Measurements from ENCODE around the gene GRB10.

Gene GRB10

GRCh38 chr7:50641442-50642405, 141.0 kb downstream of the GRB10 start:
- Histone ChIP-seq H3K4me3 (ENCODE audit: low read length) (no peak overlapping the region), H3K36me3 (ENCODE audit: control insufficient read depth, low read depth, low read length) (no peaks in the 10 kb centered on the region), H3K9ac (ENCODE audit: low read length) (no peak overlapping the region), H3K9me3 (ENCODE audit: control insufficient read depth, low read depth, low read length) (no peaks in the 10 kb centered on the region), H3K27me3 (ENCODE audit: control insufficient read depth, insufficient read depth, low read length) (no peaks in the 10 kb centered on the region), H3K27ac (ENCODE audit: low read length) (no peak overlapping the region), H3K4me1 (ENCODE audit: control insufficient read depth, low read depth, low read length) (no peaks in the 10 kb centered on the region)

GRCh38 chr7:50640779-50641178, 141.9 kb downstream of the GRB10 start:
- no peak overlapping the region for H3K4me3 ChIP-seq (ENCODE audit: low read length)
- no peaks in the 10 kb centered on the region for H3K9me3 ChIP-seq (ENCODE audit: control insufficient read depth, low read depth, low read length)
- no peaks in the 10 kb centered on the region for H3K4me1 ChIP-seq (ENCODE audit: control insufficient read depth, low read depth, low read length)
- H3K27me3 ChIP-seq (ENCODE audit: control insufficient read depth, insufficient read depth, low read length): no peaks in the 10 kb centered on the region
- H3K27ac ChIP-seq (ENCODE audit: low read length): no peak overlapping the region
- no peak overlapping the region for H3K9ac ChIP-seq (ENCODE audit: low read length)
- no peaks in the 10 kb centered on the region for H3K36me3 ChIP-seq (ENCODE audit: control insufficient read depth, low read depth, low read length)

GRCh38 chr7:50640256-50640655, 142.4 kb downstream of the GRB10 start:
- Histone ChIP-seq H3K9ac (ENCODE audit: low read length) (no peak overlapping the region), H3K9me3 (ENCODE audit: control insufficient read depth, low read depth, low read length) (no peaks in the 10 kb centered on the region), H3K27ac (ENCODE audit: low read length) (no peak overlapping the region), H3K27me3 (ENCODE audit: control insufficient read depth, insufficient read depth, low read length) (no peaks in the 10 kb centered on the region), H3K36me3 (ENCODE audit: control insufficient read depth, low read depth, low read length) (no peaks in the 10 kb centered on the region), H3K4me1 (ENCODE audit: control insufficient read depth, low read depth, low read length) (no peaks in the 10 kb centered on the region), H3K4me3 (ENCODE audit: low read length) (no peak overlapping the region)

GRCh38 chr7:50637725-50638643, 144.7 kb downstream of the GRB10 start:
- no peaks in the 10 kb centered on the region for H3K27me3 ChIP-seq (ENCODE audit: control insufficient read depth, insufficient read depth, low read length)
- H3K36me3 ChIP-seq (ENCODE audit: control insufficient read depth, low read depth, low read length): no peaks in the 10 kb centered on the region
- no peaks in the 10 kb centered on the region for H3K9me3 ChIP-seq (ENCODE audit: control insufficient read depth, low read depth, low read length)
- no peak overlapping the region for H3K27ac ChIP-seq (ENCODE audit: low read length)
- H3K9ac ChIP-seq (ENCODE audit: low read length): no peak overlapping the region
- peaks cover 4% of the 10 kb centered on the region for H3K4me1 ChIP-seq (ENCODE audit: control insufficient read depth, low read depth, low read length)
- H3K4me3 ChIP-seq (ENCODE audit: low read length): no peak overlapping the region

- Histone ChIP-seq H3K27ac (ENCODE audit: low read length) (no peak overlapping the region), H3K27me3 (ENCODE audit: control insufficient read depth, insufficient read depth, low read length) (no peaks in the 10 kb centered on the region), H3K9me3 (ENCODE audit: control insufficient read depth, low read depth, low read length) (no peaks in the 10 kb centered on the region), H3K4me1 (ENCODE audit: control insufficient read depth, low read depth, low read length) (peaks cover 14% of the 10 kb centered on the region), H3K4me3 (ENCODE audit: low read length) (no peak overlapping the region), H3K36me3 (ENCODE audit: control insufficient read depth, low read depth, low read length) (no peaks in the 10 kb centered on the region), H3K9ac (ENCODE audit: low read length) (no peak overlapping the region)
These were observed 148.3 kb downstream of the GRB10 start for GRCh38 chr7:50634378-50634777.

GRCh38 chr7:50633414-50633710, 149.3 kb downstream of the GRB10 start:
- no peaks in the 10 kb centered on the region for H3K27me3 ChIP-seq (ENCODE audit: control insufficient read depth, insufficient read depth, low read length)

GRCh38 chr7:50632561-50633413, 149.9 kb downstream of the GRB10 start:
- Histone ChIP-seq H3K4me3 (ENCODE audit: low read length) (no peak overlapping the region), H3K27ac (ENCODE audit: low read length) (peak overlapping the region; percentile 55), H3K36me3 (ENCODE audit: control insufficient read depth, low read depth, low read length) (no peaks in the 10 kb centered on the region), H3K4me1 (ENCODE audit: control insufficient read depth, low read depth, low read length) (peaks cover 18% of the 10 kb centered on the region), H3K9me3 (ENCODE audit: control insufficient read depth, low read depth, low read length) (no peaks in the 10 kb centered on the region), H3K9ac (ENCODE audit: low read length) (peak overlapping the region; percentile 31), H3K27me3 (ENCODE audit: control insufficient read depth, insufficient read depth, low read length) (no peaks in the 10 kb centered on the region)

More at GRCh38 chr7:50633414-50633710, 149.3 kb downstream of the GRB10 start:
- Histone ChIP-seq H3K27ac (ENCODE audit: low read length) (no peak overlapping the region), H3K9me3 (ENCODE audit: control insufficient read depth, low read depth, low read length) (no peaks in the 10 kb centered on the region), H3K9ac (ENCODE audit: low read length) (no peak overlapping the region), H3K36me3 (ENCODE audit: control insufficient read depth, low read depth, low read length) (no peaks in the 10 kb centered on the region), H3K4me3 (ENCODE audit: low read length) (no peak overlapping the region), H3K4me1 (ENCODE audit: control insufficient read depth, low read depth, low read length) (peaks cover 18% of the 10 kb centered on the region)

- no peaks in the 10 kb centered on the region for H3K36me3 ChIP-seq (ENCODE audit: control insufficient read depth, low read depth, low read length)
- no peak overlapping the region for H3K27ac ChIP-seq (ENCODE audit: low read length)
- H3K27me3 ChIP-seq (ENCODE audit: control insufficient read depth, insufficient read depth, low read length): no peaks in the 10 kb centered on the region
- H3K4me1 ChIP-seq (ENCODE audit: control insufficient read depth, low read depth, low read length): peaks cover 18% of the 10 kb centered on the region
- H3K9ac ChIP-seq (ENCODE audit: low read length): no peak overlapping the region
- no peak overlapping the region for H3K4me3 ChIP-seq (ENCODE audit: low read length)
- H3K9me3 ChIP-seq (ENCODE audit: control insufficient read depth, low read depth, low read length): no peaks in the 10 kb centered on the region
These were observed 151.1 kb downstream of the GRB10 start for GRCh38 chr7:50631639-50632038.

- Histone ChIP-seq H3K4me1 (ENCODE audit: control insufficient read depth, low read depth, low read length) (peaks cover 18% of the 10 kb centered on the region), H3K36me3 (ENCODE audit: control insufficient read depth, low read depth, low read length) (peaks cover 3% of the 10 kb centered on the region), H3K9ac (ENCODE audit: low read length) (no peak overlapping the region), H3K27me3 (ENCODE audit: control insufficient read depth, insufficient read depth, low read length) (no peaks in the 10 kb centered on the region), H3K9me3 (ENCODE audit: control insufficient read depth, low read depth, low read length) (no peaks in the 10 kb centered on the region), H3K4me3 (ENCODE audit: low read length) (no peak overlapping the region), H3K27ac (ENCODE audit: low read length) (no peak overlapping the region)
These were observed 151.6 kb downstream of the GRB10 start for GRCh38 chr7:50631100-50631499.

GRCh38 chr7:50629238-50629901, 153.3 kb downstream of the GRB10 start:
- Histone ChIP-seq H3K4me3 (ENCODE audit: low read length) (no peak overlapping the region), H3K36me3 (ENCODE audit: control insufficient read depth, low read depth, low read length) (peaks cover 5% of the 10 kb centered on the region), H3K27me3 (ENCODE audit: control insufficient read depth, insufficient read depth, low read length) (no peaks in the 10 kb centered on the region), H3K9ac (ENCODE audit: low read length) (no peak overlapping the region), H3K9me3 (ENCODE audit: control insufficient read depth, low read depth, low read length) (no peaks in the 10 kb centered on the region), H3K4me1 (ENCODE audit: control insufficient read depth, low read depth, low read length) (peaks cover 18% of the 10 kb centered on the region), H3K27ac (ENCODE audit: low read length) (no peak overlapping the region)
